Upper lobe of left lung (tissue), 6 donors: ENCODE results near the gene ADK. TPM values are rescaled to one million over a fixed set of nuclear protein-coding genes. Genes with fewer than 3 reads are reported as not detected.
"Not testable (repeated sequence)": the region's sequence is repeated elsewhere in the genome, so short reads cannot be mapped to it uniquely, and the experiment has no call there.

Experiments used
- ATAC-seq, 2 donors: fragments of 200-7000 bp; cut with Tn5 transposase; one replicate each; pipeline ENCODE4 v1.9.1; 2022; ENCODE audit warnings: mild to moderate bottlenecking in 2 of 2, moderate library complexity in 2 of 2; ENCODE audit not compliant: low FRiP score in 2 of 2
- DNase-seq, 2 donors: peaks; one replicate each; pipeline ENCODE4 v3.0.0-alpha.2; 2019 to 2020
- H3K27ac ChIP-seq, 4 donors: fragments of 200-600 bp; sonication (generic); one replicate each; pipeline ENCODE4 v1.5.1; 2016 to 2019
- H3K27me3 ChIP-seq, 4 donors: fragments of 200-600 bp; sonication (generic); one replicate each; pipeline ENCODE4 v1.5.1; 2017 to 2019
- H3K36me3 ChIP-seq, 4 donors: fragments of 200-600 bp; sonication (generic); one replicate each; pipeline ENCODE4 v1.5.1; 2016 to 2019
- H3K4me1 ChIP-seq, 4 donors: fragments of 200-600 bp; sonication (generic); one replicate each; pipeline ENCODE4 v1.5.1; 2018 to 2019
- H3K4me3 ChIP-seq, 4 donors: fragments of 200-600 bp; sonication (generic); one replicate each; pipeline ENCODE4 v1.5.1; 2017 to 2019; ENCODE audit warnings: mild to moderate bottlenecking in 2 of 4, moderate library complexity in 1 of 4
- H3K9me3 ChIP-seq, 4 donors: fragments of 200-600 bp; sonication (generic); one replicate each; pipeline ENCODE4 v1.5.1; 2018 to 2019
- EP300 ChIP-seq, 4 donors: sonication (generic); formaldehyde crosslinking; IDR thresholded peaks; one replicate each; pipeline ENCODE4 v1.5.1; 2017; ENCODE audit warnings: antibody characterized with exemption in 4 of 4, control low read depth in 2 of 4
- POLR2A ChIP-seq, 4 donors: fragments of 450-650 bp; IDR thresholded peaks; one replicate each; pipeline ENCODE4 v1.5.1; 2016 to 2017; ENCODE audit warnings: antibody characterized with exemption in 4 of 4, mild to moderate bottlenecking in 2 of 4
- POLR2AphosphoS5 ChIP-seq, 2 donors: sonication (generic); formaldehyde crosslinking; IDR thresholded peaks; one replicate each; pipeline ENCODE4 v1.5.1; 2017; ENCODE audit warnings: antibody characterized with exemption in 2 of 2
- WGBS, 2 donors: methylation state at CpG; one replicate each; pipeline ENCODE4 v1.1.5; 2017 to 2018; 5-methylcytosine and 5-hydroxymethylcytosine counted together
- total RNA-seq, 6 donors: library from RNA; depleted of rRNA in 4 of 6; stranded (reverse); fragments of >200 nt in 4 of 6; gene quantifications; one replicate each; pipeline versions ENCODE4 v1.1.0 to v1.2.1, GENCODE V29; 2016 to 2021
- TF ChIP-seq, protein P1 (sequence below), 6 experiments: fragments of 450-650 bp in 4 of 6; fragments of 200-600 bp in 2 of 6; sonication (generic) in 2 of 6; IDR thresholded peaks; one replicate each; pipeline ENCODE4 v1.5.1; 2016 to 2019; ENCODE audit warnings: antibody characterized with exemption in 6 of 6
- donor health status: DM: no; HTN: no; CAD: no; lungs with moderate emphysema.
- donor health status: DM: no; HTN: yes; CAD: no; lungs with severe emphysema.

ADK gene
- total RNA-seq, 6 donors from 2014 or later: 27.9 to 123 (median 48.1) TPM

DNA sequence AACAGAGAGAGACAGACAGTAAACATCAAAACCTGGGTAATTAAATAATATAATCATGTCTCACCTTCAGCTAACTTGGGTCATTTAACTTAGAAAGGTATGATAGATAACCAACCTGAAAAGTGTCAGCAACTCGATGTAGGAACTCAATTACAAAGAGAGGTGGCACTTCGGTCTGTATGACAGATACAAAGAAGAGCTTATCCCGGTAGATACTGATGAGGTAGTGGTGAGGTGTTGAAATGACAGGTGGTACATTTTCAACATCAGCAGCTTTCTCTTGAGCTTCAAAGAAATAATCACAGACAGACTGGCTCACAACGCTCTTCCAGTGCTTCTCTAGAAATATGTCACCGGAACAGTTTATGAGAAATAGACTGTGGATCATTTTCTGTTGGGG, 13.0 kb upstream of the ADK start:
- ATAC-seq (no peak), DNase-seq (no peak)
- H3K27ac ChIP-seq: no peak overlapping the region
- TF ChIP-seq POLR2A (IDR thresholded peaks at IDR 0.05) (no peak), POLR2AphosphoS5 (IDR thresholded peaks at IDR 0.05) (no peak), EP300 (IDR thresholded peaks at IDR 0.05) (no peak)
- TF ChIP-seq, protein P1, sequence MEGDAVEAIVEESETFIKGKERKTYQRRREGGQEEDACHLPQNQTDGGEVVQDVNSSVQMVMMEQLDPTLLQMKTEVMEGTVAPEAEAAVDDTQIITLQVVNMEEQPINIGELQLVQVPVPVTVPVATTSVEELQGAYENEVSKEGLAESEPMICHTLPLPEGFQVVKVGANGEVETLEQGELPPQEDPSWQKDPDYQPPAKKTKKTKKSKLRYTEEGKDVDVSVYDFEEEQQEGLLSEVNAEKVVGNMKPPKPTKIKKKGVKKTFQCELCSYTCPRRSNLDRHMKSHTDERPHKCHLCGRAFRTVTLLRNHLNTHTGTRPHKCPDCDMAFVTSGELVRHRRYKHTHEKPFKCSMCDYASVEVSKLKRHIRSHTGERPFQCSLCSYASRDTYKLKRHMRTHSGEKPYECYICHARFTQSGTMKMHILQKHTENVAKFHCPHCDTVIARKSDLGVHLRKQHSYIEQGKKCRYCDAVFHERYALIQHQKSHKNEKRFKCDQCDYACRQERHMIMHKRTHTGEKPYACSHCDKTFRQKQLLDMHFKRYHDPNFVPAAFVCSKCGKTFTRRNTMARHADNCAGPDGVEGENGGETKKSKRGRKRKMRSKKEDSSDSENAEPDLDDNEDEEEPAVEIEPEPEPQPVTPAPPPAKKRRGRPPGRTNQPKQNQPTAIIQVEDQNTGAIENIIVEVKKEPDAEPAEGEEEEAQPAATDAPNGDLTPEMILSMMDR (IDR thresholded peaks at IDR 0.05): no peak
- no peaks in the 10 kb centered on the region for H3K4me1 ChIP-seq
- no peaks in the 10 kb centered on the region for H3K27me3 ChIP-seq
- no peak overlapping the region for H3K4me3 ChIP-seq
- peaks cover 13 to 52% (median 27%) of the 10 kb centered on the region in 4 donors for H3K36me3 ChIP-seq
- 87 to 90% methylated on average over 5 of the region's 5 CpGs for WGBS, 2 donors
- no peaks in the 10 kb centered on the region for H3K9me3 ChIP-seq

DNA sequence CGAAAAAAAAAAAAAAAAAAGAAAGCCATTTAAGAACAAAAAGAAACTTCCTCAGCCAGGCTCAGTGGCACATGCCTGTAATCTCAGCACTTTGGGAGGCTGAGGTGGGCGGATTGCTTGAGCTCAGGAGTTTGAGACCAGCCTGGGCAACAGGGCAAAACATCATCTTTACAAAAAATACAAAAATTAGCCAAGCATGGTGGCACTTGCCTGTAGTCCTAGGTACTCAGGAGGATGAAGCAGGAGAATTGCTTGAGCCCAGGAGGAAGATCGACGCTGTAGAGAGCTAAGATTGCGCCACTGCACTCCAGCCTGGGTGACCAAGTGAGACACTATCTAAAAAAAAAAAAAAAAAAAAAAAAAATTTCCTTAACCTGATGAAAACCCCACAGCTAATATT, 12.4 kb upstream of the ADK start:
- not testable (repeated sequence) for H3K4me1 ChIP-seq, H3K9me3 ChIP-seq, H3K27ac ChIP-seq, H3K27me3 ChIP-seq, H3K4me3 ChIP-seq, DNase-seq, ATAC-seq
- H3K36me3 ChIP-seq: peaks cover 13 to 46% (median 22%) of the 10 kb centered on the region in 4 donors
- WGBS, 2 donors: 81 to 92% methylated on average over 4 to 5 of the region's 5 CpGs

DNA sequence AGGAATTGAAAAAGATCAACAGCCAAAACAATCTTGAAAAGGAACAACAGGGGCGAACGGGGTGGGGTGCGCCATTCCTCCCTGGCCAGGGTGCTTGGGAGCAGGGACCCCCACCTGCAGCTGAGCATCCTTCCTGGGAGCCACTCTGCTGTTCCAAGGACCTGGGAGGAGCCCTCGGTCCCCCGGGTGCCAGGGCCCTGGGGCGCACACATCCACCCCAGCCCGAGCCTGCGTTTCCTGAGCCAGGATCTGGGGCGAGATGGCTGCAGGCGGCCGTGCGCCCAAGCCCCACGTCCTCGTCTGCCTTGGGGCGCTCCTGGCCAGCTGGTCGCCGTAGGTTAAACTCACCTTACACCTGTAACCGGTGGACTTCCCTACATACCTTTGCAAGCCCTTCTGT, 11.0 kb upstream of the ADK start:
- ATAC-seq: no peak
- Histone ChIP-seq H3K27ac (no peak overlapping the region), H3K36me3 (peaks cover 13 to 32% (median 16%) of the 10 kb centered on the region in 4 donors), H3K27me3 (no peaks in the 10 kb centered on the region), H3K4me1 (peaks cover 0 to 4% (median 1%) of the 10 kb centered on the region in 4 donors), H3K4me3 (no peak overlapping the region), H3K9me3 (no peaks in the 10 kb centered on the region)
- WGBS, 2 donors: 95 to 99% methylated on average over 13 to 15 of the region's 18 CpGs
- peak in 1 of 2 donors; percentile 73 for DNase-seq
- TF ChIP-seq POLR2A (IDR thresholded peaks at IDR 0.05): no peak
- TF ChIP-seq, protein P1 (IDR thresholded peaks at IDR 0.05): no peak
- TF ChIP-seq EP300 (IDR thresholded peaks at IDR 0.05): no peak
- no peak for TF ChIP-seq POLR2AphosphoS5 (IDR thresholded peaks at IDR 0.05)

DNA sequence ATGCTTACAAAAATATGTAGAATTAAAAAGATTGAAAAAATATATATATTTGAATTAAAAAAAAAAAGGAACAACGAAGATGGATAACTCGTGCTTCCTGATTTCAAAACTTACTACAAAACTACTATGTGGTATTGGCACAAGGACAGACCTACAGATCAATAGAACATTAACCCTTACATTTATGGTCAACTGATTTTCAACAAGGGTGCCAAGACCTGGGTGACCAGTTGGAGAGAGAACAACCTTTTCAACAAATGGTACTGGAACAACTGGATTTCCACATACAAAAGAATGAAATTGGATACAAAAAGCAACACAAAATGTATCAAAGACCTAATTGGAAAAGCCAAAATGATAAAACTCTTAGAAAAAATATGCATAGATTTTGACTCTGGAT, 10.5 kb upstream of the ADK start:
- DNase-seq (no peak), ATAC-seq (no peak)
- 59 to 60% methylated on average over 2 of the region's 2 CpGs for WGBS, 2 donors
- H3K36me3 ChIP-seq: peaks cover 12 to 27% (median 15%) of the 10 kb centered on the region in 4 donors
- peaks cover 3 to 10% (median 7%) of the 10 kb centered on the region in 4 donors for H3K4me1 ChIP-seq
- H3K27ac ChIP-seq: no peak overlapping the region
- TF ChIP-seq, protein P1 (IDR thresholded peaks at IDR 0.05): no peak
- TF ChIP-seq POLR2AphosphoS5 (IDR thresholded peaks at IDR 0.05) (no peak), EP300 (IDR thresholded peaks at IDR 0.05) (no peak), POLR2A (IDR thresholded peaks at IDR 0.05) (no peak)
- H3K4me3 ChIP-seq: no peak overlapping the region
- no peaks in the 10 kb centered on the region for H3K27me3 ChIP-seq
- H3K9me3 ChIP-seq: no peaks in the 10 kb centered on the region

DNA sequence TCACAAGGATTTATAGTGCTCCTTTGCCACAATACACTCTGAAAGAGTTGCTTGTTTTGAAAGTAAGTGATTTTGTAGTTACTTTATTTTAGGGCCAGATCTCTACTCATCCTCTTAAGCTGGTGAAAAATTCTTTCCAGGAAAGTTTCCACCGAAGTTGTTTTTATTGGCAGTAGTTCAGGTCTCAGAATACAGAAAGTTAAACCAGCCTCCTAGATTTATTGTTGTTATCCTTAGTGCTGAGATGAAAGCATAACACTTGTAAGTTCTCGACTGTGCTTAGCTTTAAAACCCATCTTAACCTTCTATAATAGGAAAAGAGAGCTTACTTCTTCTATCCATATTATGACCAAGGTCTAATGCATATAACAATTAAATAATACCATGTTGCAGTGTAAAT, 5.9 kb upstream of the ADK start:
- ATAC-seq (no peak), DNase-seq (no peak)
- Histone ChIP-seq H3K27ac (peak overlapping the region in 1 of 4 donors; percentile 4), H3K9me3 (no peaks in the 10 kb centered on the region), H3K36me3 (peaks cover 0 to under 1% (median 0%) of the 10 kb centered on the region in 4 donors), H3K4me1 (peaks cover 19 to 30% (median 25%) of the 10 kb centered on the region in 4 donors), H3K27me3 (no peaks in the 10 kb centered on the region), H3K4me3 (no peak overlapping the region)
- 26 to 31% methylated on average over 2 of the region's 2 CpGs for WGBS, 2 donors
- TF ChIP-seq, protein P1 (IDR thresholded peaks at IDR 0.05): no peak
- TF ChIP-seq POLR2A (IDR thresholded peaks at IDR 0.05): no peak

DNA sequence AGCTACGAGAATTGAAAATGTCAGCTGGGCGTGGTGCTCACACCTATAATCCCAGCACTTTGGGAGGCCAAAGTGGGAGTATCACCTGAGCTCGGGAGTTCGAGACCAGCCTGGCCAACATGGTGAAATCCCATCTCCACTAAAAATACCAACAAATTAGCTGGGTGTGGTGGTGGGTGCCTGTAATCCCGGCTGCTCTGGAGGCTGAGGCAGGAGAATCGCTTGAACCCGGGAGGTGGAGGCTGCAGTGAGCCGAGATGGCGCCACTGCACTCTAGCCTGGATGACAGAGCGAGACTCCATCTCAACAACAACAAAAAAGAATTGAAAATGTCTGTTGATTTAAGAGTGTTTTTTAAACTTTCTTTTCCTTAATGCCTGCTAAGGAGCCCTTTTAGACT, 4.0 kb upstream of the ADK start:
- not testable (repeated sequence) for H3K9me3 ChIP-seq, DNase-seq, H3K27me3 ChIP-seq, ATAC-seq, H3K4me3 ChIP-seq, H3K27ac ChIP-seq, H3K36me3 ChIP-seq
- H3K4me1 ChIP-seq: peaks cover 21 to 32% (median 28%) of the 10 kb centered on the region in 4 donors
- 93 to 98% methylated on average over 10 of the region's 10 CpGs for WGBS, 2 donors
